Activated CD8-positive, alpha-beta memory T cell treated with anti-CD3 and anti-CD28 coated beads, Interleukin-2, amount 10 ng/mL, durations not matched to agents 7 days and 5 days (primary cell): ENCODE results near the gene NUP133. TPM values are rescaled to one million over a fixed set of nuclear protein-coding genes. Genes with fewer than 3 reads are reported as not detected.
"Not testable (repeated sequence)": the region's sequence is repeated elsewhere in the genome, so short reads cannot be mapped to it uniquely, and the experiment has no call there.

Experiments used
- ATAC-seq: fragments of 150-1000 bp; cut with Tn5 transposase; one replicate; pipeline ENCODE4 v1.10.0; 2021; ENCODE audit warnings: moderate library complexity
- CTCF ChIA-PET: fragments of 350-600 bp; sonication (Branson Sonifier 250); formaldehyde crosslinking; loops from one replicate; lab custom pipeline; 2021; ENCODE audit warnings: antibody characterized with exemption; lab: Charles Lee
- DNase-seq: peaks from one replicate; pipeline ENCODE4 v3.0.0-alpha.2; 2020
- H3K27ac Mint-ChIP-seq: one replicate; pipeline ENCODE4 v1.8.0; 2021; ENCODE audit warnings: mild to moderate bottlenecking, mixed read lengths
- H3K27me3 Mint-ChIP-seq: one replicate; pipeline ENCODE4 v1.8.0; 2021; ENCODE audit warnings: mixed read lengths
- H3K36me3 Mint-ChIP-seq: one replicate; pipeline ENCODE4 v1.8.0; 2021; ENCODE audit warnings: mild to moderate bottlenecking, mixed read lengths
- H3K4me1 Mint-ChIP-seq: one replicate; pipeline ENCODE4 v1.8.0; 2021; ENCODE audit warnings: mixed read lengths
- H3K4me3 Mint-ChIP-seq: one replicate; pipeline ENCODE4 v1.8.0; 2021; ENCODE audit warnings: mild to moderate bottlenecking, moderate library complexity, mixed read lengths
- H3K9me3 Mint-ChIP-seq: one replicate; pipeline ENCODE4 v1.8.0; 2022; ENCODE audit warnings: low read depth, mixed read lengths
- total RNA-seq, 2 experiments: library from RNA; stranded (reverse); gene quantifications; one replicate each; pipeline ENCODE4 v1.2.3, GENCODE V29; 2021

The NUP133 gene
- total RNA-seq, 2 experiments from 2014 or later = 43.1 to 45.4 TPM

GRCh38 chr1:229535230-229535629 is 27.1 kb upstream of the NUP133 start:
- Mint-ChIP-seq H3K27me3 (no peaks in the 10 kb centered on the region), H3K9me3 (no peaks in the 10 kb centered on the region), H3K4me1 (peaks cover 11% of the 10 kb centered on the region), H3K4me3 (no peak overlapping the region), H3K27ac (no peak overlapping the region), H3K36me3 (peaks cover 45% of the 10 kb centered on the region)
- CTCF ChIA-PET = interaction anchor here (0.7 to 1.1 kb wide), 2 partner anchors 20 to 347 kb away, joined by 3 read pairs; no protein-coding TSS in a partner anchor
- no peak for DNase-seq
- no peak for ATAC-seq

- no peak for DNase-seq
- Mint-ChIP-seq H3K27me3 (no peaks in the 10 kb centered on the region), H3K4me3 (no peak overlapping the region), H3K36me3 (peaks cover 41% of the 10 kb centered on the region), H3K27ac (no peak overlapping the region), H3K9me3 (no peaks in the 10 kb centered on the region), H3K4me1 (no peaks in the 10 kb centered on the region)
- CTCF ChIA-PET = no interaction called here
- no peak for ATAC-seq
Observed at GRCh38 chr1:229531326-229531725, 23.2 kb upstream of the NUP133 start.

DNA sequence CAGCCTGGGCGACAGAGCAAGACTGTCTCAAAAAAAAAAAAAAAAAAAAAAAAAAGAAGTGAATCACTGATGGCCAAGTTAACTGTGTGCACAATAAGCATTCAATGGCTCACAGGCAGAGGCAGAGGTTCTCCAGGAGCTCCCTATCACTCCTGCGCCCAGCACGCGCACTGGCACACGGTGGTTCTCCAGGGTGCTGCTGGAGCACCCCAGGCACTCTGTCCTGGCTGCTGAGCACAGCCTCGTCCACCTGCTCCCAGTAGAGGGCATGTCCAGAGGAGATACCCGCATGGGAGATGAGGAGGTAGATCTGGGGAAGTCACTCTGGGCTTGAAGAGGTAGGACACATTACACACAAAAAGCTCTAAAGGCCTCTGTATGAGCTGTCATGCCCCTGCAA is 21.5 kb upstream of the NUP133 start:
- Mint-ChIP-seq H3K9me3 (no peaks in the 10 kb centered on the region), H3K4me3 (no peak overlapping the region), H3K4me1 (peaks cover 2% of the 10 kb centered on the region), H3K27me3 (no peaks in the 10 kb centered on the region), H3K36me3 (peaks cover 42% of the 10 kb centered on the region), H3K27ac (no peak overlapping the region)
- no peak for ATAC-seq
- DNase-seq = no peak
- CTCF ChIA-PET = no interaction called here

DNA sequence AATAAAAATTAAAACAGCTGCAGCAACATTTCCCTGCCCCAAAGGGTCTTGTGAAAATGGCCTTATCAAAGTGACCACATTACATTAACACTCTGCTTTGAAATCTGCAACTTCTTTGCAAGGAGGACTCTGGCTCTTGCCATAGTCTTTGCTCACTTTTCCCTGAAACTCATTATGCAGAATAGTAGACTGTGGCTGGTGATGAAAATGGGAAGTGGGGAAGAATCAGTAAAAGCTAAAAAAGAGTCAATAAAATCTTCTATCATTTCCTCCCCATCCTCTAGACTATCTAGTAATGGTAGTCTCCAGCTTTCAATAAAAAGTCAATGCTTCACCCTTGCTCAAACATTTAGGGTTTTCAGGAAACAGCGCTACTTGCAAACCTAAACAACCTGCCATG is 18.6 kb upstream of the NUP133 start:
- ATAC-seq (no peak), DNase-seq (no peak)
- CTCF ChIA-PET = interaction anchor here (1.1 kb wide), 1 partner anchor 272 kb away, joined by 4 read pairs; no protein-coding TSS in a partner anchor
- no peaks in the 10 kb centered on the region for H3K27me3 Mint-ChIP-seq
- peaks cover 7% of the 10 kb centered on the region for H3K4me1 Mint-ChIP-seq
- no peak overlapping the region for H3K27ac Mint-ChIP-seq
- peaks cover 39% of the 10 kb centered on the region for H3K36me3 Mint-ChIP-seq
- no peaks in the 10 kb centered on the region for H3K9me3 Mint-ChIP-seq
- no peak overlapping the region for H3K4me3 Mint-ChIP-seq

GRCh38 chr1:229523052-229523451 is 14.9 kb upstream of the NUP133 start:
- ATAC-seq (no peak), DNase-seq (no peak)
- Mint-ChIP-seq H3K4me1 (peaks cover 7% of the 10 kb centered on the region), H3K36me3 (peaks cover 36% of the 10 kb centered on the region), H3K27me3 (no peaks in the 10 kb centered on the region), H3K9me3 (no peaks in the 10 kb centered on the region), H3K27ac (no peak overlapping the region), H3K4me3 (no peak overlapping the region)
- CTCF ChIA-PET = no interaction called here

GRCh38 chr1:229514578-229515275 is 6.6 kb upstream of the NUP133 start:
- Mint-ChIP-seq H3K36me3 (peaks cover 6% of the 10 kb centered on the region), H3K27ac (peak overlapping the region; percentile 1), H3K4me3 (no peak overlapping the region), H3K9me3 (no peaks in the 10 kb centered on the region), H3K27me3 (no peaks in the 10 kb centered on the region), H3K4me1 (peaks cover 5% of the 10 kb centered on the region)
- peak; percentile 92 for ATAC-seq
- DNase-seq = peak; percentile 68
- CTCF ChIA-PET = interaction anchor here (0.8 to 2.9 kb wide), 7 partner anchors 11 to 850 kb away, joined by 3 to 36 read pairs (median 3); no protein-coding TSS in a partner anchor

GRCh38 chr1:229511625-229512024 is 3.5 kb upstream of the NUP133 start:
- H3K9me3 Mint-ChIP-seq, H3K27ac Mint-ChIP-seq, H3K36me3 Mint-ChIP-seq, CTCF ChIA-PET, H3K4me3 Mint-ChIP-seq, DNase-seq, H3K27me3 Mint-ChIP-seq, ATAC-seq: not testable (repeated sequence)
- peaks cover 29% of the 10 kb centered on the region for H3K4me1 Mint-ChIP-seq

DNA sequence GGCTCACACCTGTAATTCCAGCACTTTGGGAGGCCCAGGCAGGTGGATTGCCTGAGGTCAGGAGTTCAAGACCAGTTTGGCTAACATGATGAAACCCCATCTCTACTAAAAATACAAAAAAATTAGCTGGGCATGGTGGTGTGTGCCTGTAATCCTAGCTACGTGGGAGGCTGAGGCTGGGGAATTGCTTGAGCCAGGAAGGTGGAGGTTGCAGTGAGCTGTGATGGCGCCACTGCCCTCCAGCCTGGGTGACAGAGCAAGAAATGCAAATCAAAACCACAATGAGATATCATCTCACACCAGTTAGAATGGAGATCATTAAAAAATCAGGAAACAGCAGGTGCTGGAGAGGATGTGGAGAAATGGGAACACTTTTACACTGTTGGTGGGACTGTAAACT is 3.1 kb upstream of the NUP133 start:
- not testable (repeated sequence) for H3K27ac Mint-ChIP-seq, H3K36me3 Mint-ChIP-seq, H3K9me3 Mint-ChIP-seq, ATAC-seq, H3K27me3 Mint-ChIP-seq, H3K4me3 Mint-ChIP-seq, DNase-seq
- peaks cover 32% of the 10 kb centered on the region for H3K4me1 Mint-ChIP-seq
- CTCF ChIA-PET = interaction anchor here (1.9 kb wide), 1 partner anchor 252 kb away, joined by 3 read pairs; no protein-coding TSS in a partner anchor

DNA sequence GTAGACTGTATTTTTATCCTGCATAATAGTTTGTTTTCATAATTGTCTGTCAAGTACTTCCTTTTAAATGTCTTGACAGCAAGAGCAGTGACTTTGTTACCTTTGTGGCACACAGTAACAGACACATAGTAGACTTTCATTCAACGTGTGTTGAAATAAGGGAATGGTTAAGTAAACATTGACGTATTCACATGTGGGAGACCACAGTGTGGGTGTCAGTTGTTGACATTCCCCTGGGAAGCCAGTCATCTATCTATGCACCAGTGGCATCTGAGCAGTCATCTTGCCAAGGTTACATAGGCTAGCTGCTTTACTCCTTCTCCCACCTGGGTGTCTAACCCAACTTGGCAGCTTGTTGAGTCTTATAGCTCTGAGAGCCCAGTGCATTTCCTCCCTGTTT is 1.4 kb upstream of the NUP133 start:
- peaks cover 31% of the 10 kb centered on the region for H3K4me1 Mint-ChIP-seq
- peaks cover 2% of the 10 kb centered on the region for H3K36me3 Mint-ChIP-seq
- no peak for DNase-seq
- ATAC-seq = no peak
- CTCF ChIA-PET = interaction anchor here (1.9 kb wide), 1 partner anchor 251 kb away, joined by 3 read pairs; no protein-coding TSS in a partner anchor
- H3K27ac Mint-ChIP-seq = peak overlapping the region; percentile 94
- H3K27me3 Mint-ChIP-seq = peaks cover 2% of the 10 kb centered on the region
- H3K9me3 Mint-ChIP-seq = no peaks in the 10 kb centered on the region
- H3K4me3 Mint-ChIP-seq = peak overlapping the region; percentile 89

DNA sequence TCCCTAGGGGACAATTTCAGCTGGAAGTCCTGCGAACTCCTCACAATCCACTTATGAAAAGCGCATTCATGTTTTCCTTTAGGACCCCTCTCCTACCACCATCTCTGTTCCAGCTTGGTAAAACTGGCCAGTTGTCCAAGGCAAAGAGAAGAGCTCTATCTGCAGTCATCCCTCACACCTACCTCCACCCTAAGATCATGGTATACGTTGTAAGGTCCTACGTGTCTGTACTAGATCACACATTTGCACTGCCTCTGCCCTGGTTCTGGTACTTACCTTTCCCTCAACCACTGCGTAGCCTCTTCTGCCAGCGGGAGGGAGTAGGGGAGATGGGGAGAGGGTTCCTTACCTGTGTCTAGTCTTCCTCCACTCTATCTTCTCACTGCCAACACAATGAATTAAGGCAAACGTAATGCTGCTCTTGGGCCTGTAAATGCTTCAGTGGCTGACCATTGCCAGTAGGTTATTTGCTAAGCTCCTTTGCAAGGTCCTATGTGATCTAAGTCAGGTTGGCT is 739 bp upstream of the NUP133 start:
- Mint-ChIP-seq H3K9me3 (no peaks in the 10 kb centered on the region), H3K4me3 (peak overlapping the region; percentile 89), H3K27ac (peak overlapping the region; percentile 94), H3K4me1 (peaks cover 29% of the 10 kb centered on the region), H3K36me3 (peaks cover 2% of the 10 kb centered on the region), H3K27me3 (peaks cover 2% of the 10 kb centered on the region)
- DNase-seq (no peak), ATAC-seq (no peak)
- CTCF ChIA-PET = interaction anchor here (0.5 to 1.9 kb wide), 7 partner anchors 8 to 254 kb away, joined by 3 to 6 read pairs (median 5); no protein-coding TSS in a partner anchor

DNA sequence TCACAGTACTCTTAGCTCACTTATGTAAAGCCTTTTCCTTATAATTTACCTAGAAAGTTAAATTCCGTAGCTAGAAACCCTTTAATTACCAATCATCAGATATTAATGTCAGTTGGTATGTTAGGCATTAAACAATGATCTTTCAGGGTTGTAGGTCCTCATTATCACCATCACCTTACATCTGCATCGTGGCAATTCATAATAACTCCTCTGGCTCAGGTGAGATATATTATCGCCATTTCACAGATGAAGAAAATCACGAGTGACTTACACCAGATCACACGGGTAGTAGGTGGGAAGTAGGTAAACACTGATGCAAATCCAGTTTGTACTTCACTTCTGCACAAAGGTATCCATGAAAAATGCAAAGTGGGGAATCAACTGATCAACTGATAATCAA is 639 bp downstream of the NUP133 start:
- no peak for DNase-seq
- Mint-ChIP-seq H3K36me3 (peaks cover 3% of the 10 kb centered on the region), H3K4me3 (peak overlapping the region; percentile 89), H3K9me3 (no peaks in the 10 kb centered on the region), H3K27me3 (peaks cover 2% of the 10 kb centered on the region), H3K4me1 (peaks cover 29% of the 10 kb centered on the region), H3K27ac (peak overlapping the region; percentile 94)
- CTCF ChIA-PET = interaction anchor here (1.0 to 1.9 kb wide), 5 partner anchors 26 to 615 kb away, joined by 3 to 6 read pairs (median 5); no protein-coding TSS in a partner anchor
- peak; percentile 2 for ATAC-seq

DNA sequence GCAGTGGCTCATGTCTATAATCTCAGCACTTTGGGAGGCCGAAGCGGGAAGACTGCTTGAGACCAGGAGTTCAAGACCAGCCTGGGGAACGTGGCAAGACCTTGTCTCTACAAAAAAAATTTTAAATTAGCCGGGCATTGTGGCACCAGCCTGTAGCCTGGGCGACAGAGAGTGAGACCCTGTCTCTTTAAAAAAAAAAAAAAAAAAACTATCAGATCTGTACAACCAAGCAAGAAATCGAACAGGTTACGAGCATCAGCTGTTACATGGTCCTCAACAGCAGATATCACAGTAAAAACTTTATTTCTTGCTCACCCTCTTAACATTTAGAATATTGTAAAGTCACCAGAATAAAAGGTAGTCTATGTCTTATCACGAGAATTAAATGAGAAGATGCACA is 1.5 kb downstream of the NUP133 start:
- no peak overlapping the region for H3K27ac Mint-ChIP-seq
- peaks cover 4% of the 10 kb centered on the region for H3K36me3 Mint-ChIP-seq
- H3K9me3 Mint-ChIP-seq = no peaks in the 10 kb centered on the region
- ATAC-seq = no peak
- H3K27me3 Mint-ChIP-seq = peaks cover 2% of the 10 kb centered on the region
- CTCF ChIA-PET = interaction anchor here (0.7 kb wide), 2 partner anchors 26 to 207 kb away, joined by 3 read pairs; no protein-coding TSS in a partner anchor
- DNase-seq = no peak
- H3K4me1 Mint-ChIP-seq = peaks cover 29% of the 10 kb centered on the region
- H3K4me3 Mint-ChIP-seq = peak overlapping the region; percentile 89

DNA sequence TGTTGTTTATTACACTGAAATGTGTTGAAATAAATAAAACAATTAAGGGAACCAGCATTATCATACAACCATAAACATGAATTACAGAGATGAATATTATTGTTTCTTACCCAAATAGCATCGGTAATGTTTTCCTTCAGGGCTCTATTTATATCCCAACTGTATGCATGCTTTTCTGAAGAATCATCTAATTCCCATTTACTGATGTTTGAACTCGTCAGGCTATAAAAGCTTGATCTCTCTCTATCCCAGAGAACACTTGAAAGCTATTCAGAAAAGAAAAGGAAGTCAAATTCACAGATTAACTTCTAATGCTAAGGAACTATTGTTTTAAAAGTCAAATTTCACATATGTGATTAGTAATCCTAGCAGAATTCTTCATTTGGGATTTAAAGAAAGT is 12.4 kb downstream of the NUP133 start:
- DNase-seq (no peak), ATAC-seq (no peak)
- no peaks in the 10 kb centered on the region for H3K9me3 Mint-ChIP-seq
- CTCF ChIA-PET = interaction anchor here (1.1 kb wide), 1 partner anchor 13 kb away, joined by 3 read pairs; no protein-coding TSS in a partner anchor
- H3K27me3 Mint-ChIP-seq = no peaks in the 10 kb centered on the region
- H3K36me3 Mint-ChIP-seq = peaks cover 40% of the 10 kb centered on the region
- H3K27ac Mint-ChIP-seq = no peak overlapping the region
- H3K4me1 Mint-ChIP-seq = no peaks in the 10 kb centered on the region
- no peak overlapping the region for H3K4me3 Mint-ChIP-seq
